Neuronal stem cell (in vitro differentiated cells): ENCODE data around the gene PLA2G3.
A peak's percentile ranks its signal among the peaks of the same experiment; 100 is the strongest.

Experiments
- DNase-seq: peaks from one replicate; pipeline ENCODE4 v3.0.0-alpha.2; 2013; ENCODE audit warnings: low spot score
- H2AFZ ChIP-seq: one replicate; pipeline ENCODE4 v1.6.1; 2013; ENCODE audit warnings: mild to moderate bottlenecking, low read length, inconsistent platforms
- H2AK5ac ChIP-seq: 2 replicates; pipeline ENCODE4 v1.6.1; 2013; ENCODE audit warnings: low read depth, mild to moderate bottlenecking, inconsistent platforms, low read length, moderate library complexity, mixed read lengths
- H2BK120ac ChIP-seq: 2 replicates; pipeline ENCODE4 v1.6.1; 2013; ENCODE audit warnings: low read depth, mild to moderate bottlenecking, inconsistent platforms, low read length, moderate library complexity, mixed read lengths
- H2BK12ac ChIP-seq: one replicate; pipeline ENCODE4 v1.6.1; 2013; ENCODE audit warnings: low read length, inconsistent platforms
- H2BK15ac ChIP-seq: 2 replicates; pipeline ENCODE4 v1.6.1; 2013; ENCODE audit warnings: mild to moderate bottlenecking, low read length, inconsistent platforms, mixed read lengths
- H2BK5ac ChIP-seq: one replicate; pipeline ENCODE4 v1.6.1; 2013; ENCODE audit warnings: inconsistent platforms, mild to moderate bottlenecking, low read length, moderate library complexity
- H3K14ac ChIP-seq: one replicate; pipeline ENCODE4 v1.6.1; 2013; ENCODE audit warnings: low read length, inconsistent platforms
- H3K18ac ChIP-seq: 2 replicates; pipeline ENCODE4 v1.6.1; 2013; ENCODE audit warnings: low read length, inconsistent platforms
- H3K23ac ChIP-seq: 2 replicates; pipeline ENCODE4 v1.6.1; 2013; ENCODE audit warnings: low read depth, mild to moderate bottlenecking, mixed read lengths, low read length, inconsistent platforms; ENCODE audit not compliant: poor library complexity
- H3K27ac ChIP-seq: replicated peaks from 3 replicates; pipeline ENCODE4 v1.5.1; 2013; ENCODE audit warnings: low read length, inconsistent platforms
- H3K27me3 ChIP-seq, 3 experiments: 2 replicates each; pipeline ENCODE4 v1.6.1; 2013; ENCODE audit warnings: low read length in 3 of 3, mild to moderate bottlenecking in 2 of 3, inconsistent platforms in 1 of 3, low read depth in 1 of 3, mixed read lengths in 1 of 3, moderate library complexity in 1 of 3; ENCODE audit not compliant: control insufficient read depth in 3 of 3, insufficient read depth in 3 of 3
- H3K36me3 ChIP-seq, 2 donors: replicated peaks in 1 of 2; 2 replicates each; pipeline ENCODE4 v1.6.1; 2013; ENCODE audit warnings: low read length in 2 of 2; ENCODE audit not compliant: control insufficient read depth in 2 of 2, insufficient read depth in 2 of 2
- H3K4ac ChIP-seq: 2 replicates; pipeline ENCODE4 v1.6.1; 2013; ENCODE audit warnings: inconsistent platforms, mild to moderate bottlenecking, low read length, moderate library complexity
- H3K4me1 ChIP-seq, 2 donors: 1 replicate in 1 of 2; 2 replicates in 1 of 2; pipeline ENCODE4 v1.6.1; 2013; ENCODE audit warnings: low read length in 2 of 2, low read depth in 1 of 2; ENCODE audit not compliant: control insufficient read depth in 2 of 2, insufficient read depth in 1 of 2
- H3K4me2 ChIP-seq: one replicate; pipeline ENCODE4 v1.6.1; 2013; ENCODE audit warnings: mild to moderate bottlenecking, low read length, inconsistent platforms; ENCODE audit not compliant: insufficient read depth, poor library complexity, severe bottlenecking
- H3K4me3 ChIP-seq, 2 donors: 2 replicates each; pipeline ENCODE4 v1.5.1; 2013; ENCODE audit warnings: low read length in 2 of 2, mild to moderate bottlenecking in 2 of 2, inconsistent platforms in 1 of 2, moderate library complexity in 1 of 2
- H3K79me1 ChIP-seq: one replicate; pipeline ENCODE4 v1.6.1; 2013; ENCODE audit warnings: low read depth, mild to moderate bottlenecking, inconsistent platforms, low read length, moderate library complexity
- H3K9ac ChIP-seq: one replicate; pipeline ENCODE4 v1.6.1; 2013; ENCODE audit warnings: mild to moderate bottlenecking, low read depth, low read length, inconsistent platforms; ENCODE audit not compliant: poor library complexity
- H3K9me3 ChIP-seq, 2 donors: replicated peaks in 1 of 2; 2 replicates each; pipeline versions ENCODE3 to v1.6.1; 2013; ENCODE audit warnings: low read length in 2 of 2, mild to moderate bottlenecking in 2 of 2, inconsistent platforms in 1 of 2, low read depth in 1 of 2, mixed read lengths in 1 of 2, moderate library complexity in 1 of 2; ENCODE audit not compliant: control insufficient read depth in 2 of 2, insufficient read depth in 1 of 2
- H4K8ac ChIP-seq: one replicate; pipeline ENCODE4 v1.6.1; 2013; ENCODE audit warnings: low read depth, mild to moderate bottlenecking, inconsistent platforms, low read length, moderate library complexity
- H4K91ac ChIP-seq: one replicate; pipeline ENCODE4 v1.6.1; 2013; ENCODE audit warnings: low read length, low read depth, mild to moderate bottlenecking, inconsistent platforms; ENCODE audit not compliant: poor library complexity
- WGBS, 2 donors: extraction: QIAGEN DNeasy Blood & Tissue Kit; methylation state at CpG; one replicate each; pipeline ENCODE4 v1.1.7; 2013; ENCODE audit warnings: missing lambda C conversion rate in 2 of 2, mixed read lengths in 1 of 2; ENCODE audit not compliant: insufficient read length in 2 of 2, insufficient replicate concordance in 1 of 2; ENCODE audit errors: extremely low coverage in 2 of 2; 5-methylcytosine and 5-hydroxymethylcytosine counted together

Gene PLA2G3

GRCh38 chr22:31099841-31100761 is 40.2 kb downstream of the PLA2G3 start:
- peaks cover 0 to 12% of the 10 kb centered on the region in 2 donors for H3K4me1 ChIP-seq
- no peak overlapping the region for H3K27ac ChIP-seq
- H3K18ac ChIP-seq = no peak overlapping the region
- no peak overlapping the region for H3K4me3 ChIP-seq
- 100% methylated on average over 1 of the region's 34 CpGs; no CpG with 5 or more reads in 1 of the 2 donors for WGBS, 2 donors
- no peak overlapping the region for H3K4ac ChIP-seq
- H4K8ac ChIP-seq = no peak overlapping the region
- H2BK5ac ChIP-seq = no peak overlapping the region
- no peak overlapping the region for H2AK5ac ChIP-seq
- no peak overlapping the region for H3K9ac ChIP-seq
- H2AFZ ChIP-seq = no peak overlapping the region
- peaks cover 18 to 45% of the 10 kb centered on the region in 2 donors for H3K36me3 ChIP-seq
- DNase-seq = no peak
- no peaks in the 10 kb centered on the region for H3K79me1 ChIP-seq
- no peak overlapping the region for H3K23ac ChIP-seq
- H3K4me2 ChIP-seq = no peak overlapping the region
- H4K91ac ChIP-seq = no peak overlapping the region
- no peak overlapping the region for H2BK15ac ChIP-seq
- peaks cover 0 to 2% of the 10 kb centered on the region in 2 donors for H3K9me3 ChIP-seq
- peaks cover 0 to 1% (median 0%) of the 10 kb centered on the region in 3 experiments for H3K27me3 ChIP-seq
- no peak overlapping the region for H3K14ac ChIP-seq
- H2BK12ac ChIP-seq = no peak overlapping the region
- no peak overlapping the region for H2BK120ac ChIP-seq

- H3K9ac ChIP-seq = no peak overlapping the region
Observed at GRCh38 chr22:31099386-31099785, 40.9 kb downstream of the PLA2G3 start.

GRCh38 chr22:31098632-31099110 is 41.6 kb downstream of the PLA2G3 start:
- Histone ChIP-seq H2BK15ac (no peak overlapping the region), H3K4me2 (peak overlapping the region; percentile 38), H3K4ac (no peak overlapping the region), H3K14ac (peak overlapping the region; percentile 72), H3K36me3 (peaks cover 20 to 49% of the 10 kb centered on the region in 2 donors), H3K4me3 (no peak overlapping the region), H2BK12ac (no peak overlapping the region), H4K91ac (no peak overlapping the region), H2BK120ac (no peak overlapping the region), H3K18ac (peak overlapping the region; percentile 87), H2BK5ac (no peak overlapping the region), H3K9ac (peak overlapping the region; percentile 54), H3K4me1 (peaks cover 0 to 9% of the 10 kb centered on the region in 2 donors), H2AFZ (no peak overlapping the region), H3K9me3 (peaks cover 0 to 2% of the 10 kb centered on the region in 2 donors), H4K8ac (no peak overlapping the region), H3K27me3 (no peaks in the 10 kb centered on the region), H3K27ac (no peak overlapping the region), H3K23ac (peak overlapping the region; percentile 94), H2AK5ac (no peak overlapping the region), H3K79me1 (no peaks in the 10 kb centered on the region)
- WGBS, 2 donors = no CpG with 5 or more reads among the region's 36 CpGs
- no peak for DNase-seq

More at GRCh38 chr22:31099386-31099785, 40.9 kb downstream of the PLA2G3 start:
- DNase-seq = no peak
- WGBS, 2 donors = no CpG with 5 or more reads among the region's 6 CpGs
- Histone ChIP-seq H2BK120ac (no peak overlapping the region), H3K4me2 (no peak overlapping the region), H3K4me1 (peaks cover 0 to 9% of the 10 kb centered on the region in 2 donors), H3K4ac (no peak overlapping the region), H2BK5ac (no peak overlapping the region), H3K79me1 (no peaks in the 10 kb centered on the region), H3K9me3 (peaks cover 0 to 2% of the 10 kb centered on the region in 2 donors), H4K8ac (no peak overlapping the region), H2AFZ (no peak overlapping the region), H2BK12ac (no peak overlapping the region), H3K18ac (no peak overlapping the region), H3K36me3 (peaks cover 20 to 45% of the 10 kb centered on the region in 2 donors), H3K4me3 (no peak overlapping the region), H3K14ac (no peak overlapping the region), H2BK15ac (no peak overlapping the region), H4K91ac (no peak overlapping the region), H3K23ac (no peak overlapping the region), H3K27ac (no peak overlapping the region), H3K27me3 (no peaks in the 10 kb centered on the region), H2AK5ac (no peak overlapping the region)
